ENCODE results near the gene EEF2K. TPM values are rescaled to one million over a fixed set of nuclear protein-coding genes. Genes with fewer than 3 reads are reported as not detected.

EEF2K gene
- total and polyA plus RNA-seq, 2 of the 13 experiments (the other 11 are each of a cell fraction or from before 2014, with no cell fraction given): 22.0 to 23.8 TPM

- TF ChIP-seq CBX1 (IDR thresholded peaks at IDR 0.05; ENCODE audit: low read depth) (no peak), ZNF441 (CRISPR knock-in tag; IDR thresholded peaks at IDR 0.05; ENCODE audit: borderline replicate concordance) (0 out of 2 replicates have a peak, but pooled peaks have one; percentile 49), ZNF124 (CRISPR knock-in tag; IDR thresholded peaks at IDR 0.05) (peak; percentile 27; the same call in 1 of the 2 replicates), ZFP37 (CRISPR knock-in tag; IDR thresholded peaks at IDR 0.05; ENCODE audit: borderline replicate concordance) (no peak), ZNF780A (CRISPR knock-in tag; IDR thresholded peaks at IDR 0.05) (no peak; the same call in 1 of the 2 replicates), SNAI1 (CRISPR knock-in tag; IDR thresholded peaks at IDR 0.05; ENCODE audit: borderline replicate concordance) (0 out of 2 replicates have a peak, but pooled peaks have one; percentile 34), THAP7 (CRISPR knock-in tag; IDR thresholded peaks at IDR 0.05) (peak; percentile 56; the same call in 1 of the 2 replicates), ZNF101 (CRISPR knock-in tag; IDR thresholded peaks at IDR 0.05; ENCODE audit: borderline replicate concordance, low read depth) (0 out of 2 replicates have a peak, but pooled peaks have one; percentile 56), MLXIP (CRISPR knock-in tag; IDR thresholded peaks at IDR 0.05; ENCODE audit: borderline replicate concordance) (0 out of 2 replicates have a peak, but pooled peaks have one; percentile 32), ZFP62 (CRISPR knock-in tag; IDR thresholded peaks at IDR 0.05) (0 out of 2 replicates have a peak, but pooled peaks have one; percentile 58), ZBTB37 (CRISPR knock-in tag; IDR thresholded peaks at IDR 0.05) (peak; percentile 9; the same call in 1 of the 2 replicates), JARID2 (CRISPR knock-in tag; IDR thresholded peaks at IDR 0.05; ENCODE audit: insufficient replicate concordance) (no peak), PHF20 (CRISPR knock-in tag; IDR thresholded peaks at IDR 0.05) (no peak), ZNF484 (CRISPR knock-in tag; IDR thresholded peaks at IDR 0.05; ENCODE audit: borderline replicate concordance, low read depth) (no peak), SMARCC2 (IDR thresholded peaks at IDR 0.05) (no peak), TIGD3 (CRISPR knock-in tag; IDR thresholded peaks at IDR 0.05; ENCODE audit: borderline replicate concordance) (no peak)
Measured at GRCh38 chr16:22297871-22298733, 92.0 kb downstream of the EEF2K start (continued).

All from HepG2 (cell line).